ENCODE measurements around the gene C19orf81. TPM values are rescaled to one million over a fixed set of nuclear protein-coding genes. Genes with fewer than 3 reads are reported as not detected.
A peak's percentile ranks its signal among the peaks of the same experiment; 100 is the strongest.

Gene C19orf81
- total RNA-seq, result 1.1 and 2.5 TPM in 2 replicates
- 0.79 and 2.1 TPM in 2 replicates for polyA plus RNA-seq
- polyA plus RNA-seq (2011; cell fraction: cytosol; rRNA removed), result 0.25 and 0.69 TPM in 2 replicates
- polyA plus RNA-seq (2011; cell fraction: nucleus; rRNA removed), result not detected in 2 replicates
- polyA plus RNA-seq (2012), result 1.3 and 3.0 TPM in 2 replicates
- polyA minus RNA-seq, result 0.57 TPM in 1 of 2 replicates, not detected in the other
- not detected for polyA minus RNA-seq (2011; cell fraction: cytosol; rRNA and poly(A)+ RNA removed)
- polyA minus RNA-seq (2011; cell fraction: nucleus; rRNA and poly(A)+ RNA removed), result not detected in 2 replicates
- percentile 5 among the genes with signal in this experiment for Bru-seq, nascent RNA
- BruChase-seq, experiment 1, labeled RNA remaining after a 6-hour chase, result percentile 12 among the genes with signal in this experiment
- BruChase-seq, experiment 2, labeled RNA remaining after a 2-hour chase, result percentile 12 among the genes with signal in this experiment
- long read RNA-seq, partial matches to known transcripts, result 0 of 7 reads
- long read RNA-seq, other reads (novel, unspliced or antisense), result 7 of 7 reads

DNA sequence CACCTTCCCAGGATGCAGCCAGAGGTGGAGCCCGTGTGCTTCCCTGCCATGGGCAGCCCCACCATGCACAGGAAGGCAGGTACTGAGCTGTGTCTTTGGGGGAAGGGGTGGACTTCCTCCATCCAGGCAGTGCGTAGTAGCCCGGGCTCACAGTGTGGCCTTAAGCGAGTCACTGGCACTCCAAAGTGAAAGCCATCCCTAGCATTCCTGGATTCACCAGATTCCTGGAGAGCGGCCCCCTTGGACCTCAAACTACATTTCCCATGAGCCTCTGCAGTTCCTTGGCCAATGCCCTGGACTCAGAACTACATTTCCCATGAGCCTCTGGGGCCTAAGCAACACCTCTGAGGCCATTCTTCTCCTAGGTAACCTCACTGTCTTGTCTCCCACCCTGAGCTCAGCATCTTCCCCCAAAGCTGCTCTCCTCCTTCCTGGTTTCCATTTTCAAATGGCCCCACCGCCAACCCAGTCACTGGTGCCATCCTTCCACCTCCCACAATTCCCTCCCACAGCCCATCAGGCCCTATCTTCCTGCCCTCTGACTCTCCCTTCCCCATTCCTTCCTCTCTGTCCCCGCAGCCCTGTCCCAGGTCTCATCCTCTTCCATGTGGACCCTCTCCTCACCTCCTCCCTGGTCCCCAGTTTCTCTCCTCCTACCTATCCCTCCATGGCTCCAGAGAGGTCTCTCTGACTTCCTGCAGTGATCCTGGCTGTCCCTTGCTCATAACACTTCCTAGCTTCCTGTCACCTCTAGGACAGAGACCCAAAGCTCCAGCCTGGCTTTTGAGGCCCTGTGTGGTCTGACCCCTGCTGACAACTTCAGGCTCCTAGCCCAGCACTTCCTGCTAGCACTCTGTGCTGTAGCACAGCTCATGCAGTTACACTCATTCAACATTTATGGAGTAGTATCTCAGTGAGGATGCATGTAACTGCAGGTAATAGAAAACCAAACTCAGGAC lies at the start of gene C19orf81:
Gene C19orf81 (plus strand): TSS at position 13 of the 959 bp plus-strand sequence. CDS start 0 bp downstream, at position 13.
- ChIA-PET POLR2A (no interaction called here), CTCF (interaction anchor here (1.3 to 1.5 kb wide), 2 partner anchors 20 to 112 kb away, joined by 3 to 7 read pairs; no protein-coding TSS in a partner anchor)
- Histone ChIP-seq H3K36me3 (ENCODE audit: control insufficient read depth in 2 of 2, extremely low read depth in 1 of 2, insufficient read depth in 2 of 2, low read length in 2 of 2) (no peaks in the 10 kb centered on the region), H3K9me1 (replicated peaks; ENCODE audit: control insufficient read depth, extremely low read depth, insufficient read depth, low read length) (no peaks in the 10 kb centered on the region), H3K9ac (replicated peaks; ENCODE audit: extremely low read depth, insufficient read depth, low read length) (no peak within 1 kb of the TSS), H3K27ac (ENCODE audit: insufficient read depth, low read depth, low read length) (no peak within 1 kb of the TSS), H3K9me3 (replicated peaks; ENCODE audit: control insufficient read depth, insufficient read depth, low read length) (no peaks in the 10 kb centered on the region), H3K27me3 (ENCODE audit: control insufficient read depth in 2 of 2, insufficient read depth in 2 of 2, low read length in 2 of 2) (peaks cover 0 to 5% of the 10 kb centered on the region in 2 experiments), H3K4me1 (ENCODE audit: control insufficient read depth, extremely low read depth, insufficient read depth, low read length) (no peaks in the 10 kb centered on the region), H3K4me3 (replicated peaks in 1 of 3; ENCODE audit: insufficient read depth in 1 of 3, low read depth in 1 of 3, low read length in 3 of 3) (no peak within 1 kb of the TSS), H3K4me2 (ENCODE audit: insufficient read depth, low read length) (no peak within 1 kb of the TSS), H4K20me1 (replicated peaks; ENCODE audit: control insufficient read depth, extremely low read depth, insufficient read depth, low read length) (no peaks in the 10 kb centered on the region), H3K79me2 (ENCODE audit: control insufficient read depth, insufficient read depth, low read length) (no peaks in the 10 kb centered on the region), H2AFZ (ENCODE audit: low read depth, low read length) (no peak within 1 kb of the TSS)
- intact Hi-C loops (cut with micrococcal nuclease) (no loop called here), dilution Hi-C loops (cut with MboI; ENCODE audit: extremely low pct_ligation_motif_present, low sequenced_read_pairs) (no loop called here)
- DNase-seq (ENCODE audit: low read depth, low spot score) (no peak), FAIRE-seq (no peak)
- BruUV-seq (replicated peaks), result no TSS peak
- TF ChIP-seq EZH2 (IDR thresholded peaks at IDR 0.05; ENCODE audit: borderline replicate concordance, low read depth, low read length, severe bottlenecking) (no peak), MAX (IDR thresholded peaks at IDR 0.05; ENCODE audit: insufficient read depth, insufficient read length) (no peak)

Measured in endothelial cell of umbilical vein (primary cell).